Measurements from ENCODE around the gene IDI1.
"Not testable (repeated sequence)": the region's sequence is repeated elsewhere in the genome, so short reads cannot be mapped to it uniquely, and the experiment has no call there.

Gene IDI1

GRCh38 chr10:1033601-1034000 lies 15.3 kb downstream of the IDI1 start:
- DNase-seq = no peak

DNA sequence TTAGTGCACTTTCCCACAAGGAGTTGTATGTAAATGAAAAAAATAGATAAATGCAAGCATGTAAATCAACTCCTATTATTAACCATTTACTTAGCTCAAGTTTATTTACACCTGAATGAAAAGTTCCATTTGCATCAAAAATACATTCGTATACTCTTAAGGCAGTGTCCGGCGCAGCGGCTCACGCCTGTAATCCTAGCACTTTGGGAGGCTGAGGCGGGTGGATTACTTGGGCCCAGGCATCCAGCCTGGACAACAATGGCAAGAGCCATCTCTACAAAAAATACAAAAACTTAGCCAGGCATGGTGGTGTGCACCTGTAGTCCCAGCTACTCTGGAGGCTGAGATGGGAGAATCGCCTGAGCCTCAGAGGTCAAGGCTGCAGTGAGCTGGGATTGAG lies 19.1 kb downstream of the IDI1 start:
- no peak for DNase-seq

DNA sequence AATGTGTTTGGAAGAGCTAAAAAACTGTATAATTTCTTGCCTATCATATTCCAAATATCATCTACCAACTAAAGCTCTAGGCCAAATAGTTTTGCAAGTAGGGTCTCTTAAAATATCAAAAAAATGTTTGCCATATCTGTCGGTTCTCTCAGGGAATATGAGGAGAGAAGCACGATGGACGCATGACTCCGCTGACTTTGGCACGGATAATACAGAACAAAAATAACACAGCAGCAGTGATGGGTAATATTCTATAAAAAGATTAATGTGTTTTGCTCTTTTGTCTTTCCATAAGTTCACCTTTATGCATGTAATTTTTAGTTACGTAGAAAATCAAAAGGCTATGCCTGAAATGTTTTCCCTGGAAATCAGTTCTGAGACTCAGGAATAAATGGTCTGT lies 22.3 kb downstream of the IDI1 start:
- DNase-seq = no peak

DNA sequence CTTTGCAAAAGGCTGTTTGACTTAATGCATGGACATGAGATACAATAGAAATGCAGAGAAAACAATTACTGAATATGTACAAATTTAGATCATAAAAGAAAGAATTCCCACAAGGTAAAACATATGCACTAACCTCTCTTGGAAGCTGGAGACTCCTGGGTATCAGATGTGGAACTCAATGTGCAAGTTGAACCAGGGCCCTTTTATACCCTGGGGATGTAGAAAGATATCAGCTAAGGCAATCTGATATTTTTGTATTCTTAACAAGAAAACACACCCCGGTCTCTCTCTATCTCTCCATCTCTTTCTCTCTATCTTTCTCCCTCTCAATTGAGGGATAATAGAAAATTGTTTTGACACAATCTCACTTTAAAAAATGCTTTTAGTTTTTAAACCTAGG lies 23.2 kb downstream of the IDI1 start, which contains the start of gene IDI2:
IDI2 (minus strand) TSS at position 177 of the 400 bp plus-strand sequence. CDS start 1,136 bp downstream, outside the sequence.
- DNase-seq = no peak

DNA sequence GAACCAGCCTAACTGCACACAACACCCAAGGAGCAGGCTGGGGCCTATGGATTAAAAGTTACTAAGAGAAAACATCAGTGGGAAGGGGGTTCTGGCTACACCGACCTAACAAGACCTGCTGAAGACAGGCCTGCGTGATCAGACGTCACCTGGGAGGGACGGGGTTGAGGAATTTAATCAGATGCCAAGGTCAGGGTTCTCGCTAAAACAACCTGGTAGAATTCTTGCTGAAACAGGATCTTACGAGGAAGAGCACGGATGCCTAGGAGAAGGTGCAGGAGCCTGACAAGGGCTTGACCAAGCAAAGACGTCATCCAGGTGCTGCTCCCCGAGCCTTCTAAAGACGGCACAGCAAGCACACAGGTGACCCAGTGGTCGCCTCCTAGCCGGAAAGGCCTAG lies 24.8 kb downstream of the IDI1 start:
- no peak for DNase-seq

DNA sequence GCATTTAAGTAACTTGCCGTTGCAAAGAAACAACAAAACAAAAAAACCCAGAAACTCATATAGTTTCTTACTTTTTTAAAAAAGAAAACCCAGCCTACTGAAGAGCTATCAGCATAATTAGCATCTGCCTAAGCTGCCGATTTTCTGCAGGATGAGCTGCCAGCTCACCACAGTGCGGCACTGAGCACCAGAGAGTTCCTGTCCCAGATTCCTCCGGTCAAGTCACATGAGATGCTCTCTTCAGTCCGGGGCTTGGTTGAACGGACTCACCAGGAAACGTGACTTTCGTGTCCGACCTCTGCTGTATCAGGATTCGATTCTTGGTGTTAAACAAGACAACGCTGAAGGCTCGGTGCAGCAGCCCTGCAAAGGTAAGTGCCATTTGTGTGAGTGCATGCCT lies 26.5 kb downstream of the IDI1 start:
- no peak for DNase-seq

- DNase-seq = no peak
These were observed 28.0 kb downstream of the IDI1 start for GRCh38 chr10:1020958-1021357.

- no peak for DNase-seq
These were observed 28.5 kb downstream of the IDI1 start for GRCh38 chr10:1020460-1020859.

DNA sequence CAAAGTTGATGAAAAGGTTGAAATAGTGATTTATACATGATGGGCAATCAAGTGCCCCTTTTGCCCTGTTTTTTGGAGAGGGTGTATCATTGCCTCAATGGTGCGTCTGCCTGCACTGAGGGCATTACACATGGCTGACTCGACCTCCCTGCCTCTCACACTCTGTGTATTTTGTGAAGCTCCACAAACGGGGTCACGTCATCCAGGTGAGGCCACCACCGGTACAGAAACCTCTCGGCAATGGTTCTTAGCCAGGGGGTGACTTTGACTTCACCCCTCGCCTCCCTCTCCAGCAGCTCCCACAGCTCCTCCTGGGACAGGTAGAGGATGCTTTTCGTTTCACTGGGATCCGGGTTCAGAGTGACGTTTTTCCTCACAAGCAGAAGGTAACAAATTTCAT lies 29.6 kb downstream of the IDI1 start:
- DNase-seq = no peak

GRCh38 chr10:1015688-1016087 lies 33.2 kb downstream of the IDI1 start:
- no peak for DNase-seq

- DNase-seq = no peak
These were observed 37.2 kb downstream of the IDI1 start for GRCh38 chr10:1011696-1012095.

DNA sequence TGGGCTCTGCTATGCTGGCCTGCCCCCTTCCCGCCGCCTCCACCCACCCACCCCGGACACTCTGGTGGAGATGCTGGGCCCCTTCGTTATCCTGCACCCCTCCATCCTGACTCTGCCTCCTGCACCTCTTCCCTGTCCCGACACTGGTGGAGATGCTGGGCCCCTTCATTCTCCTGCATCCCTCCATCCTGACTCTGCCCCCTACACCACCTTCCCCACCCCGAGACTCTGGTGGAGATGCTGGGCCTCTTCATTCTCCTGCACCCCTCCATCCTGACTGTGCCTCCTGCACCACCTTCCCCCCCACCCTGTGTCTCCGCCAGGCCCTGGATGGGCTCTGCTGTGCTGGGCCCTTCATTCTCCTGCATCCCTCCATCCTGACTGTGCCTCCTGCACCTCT lies 38.2 kb downstream of the IDI1 start:
- no peak for DNase-seq

DNA sequence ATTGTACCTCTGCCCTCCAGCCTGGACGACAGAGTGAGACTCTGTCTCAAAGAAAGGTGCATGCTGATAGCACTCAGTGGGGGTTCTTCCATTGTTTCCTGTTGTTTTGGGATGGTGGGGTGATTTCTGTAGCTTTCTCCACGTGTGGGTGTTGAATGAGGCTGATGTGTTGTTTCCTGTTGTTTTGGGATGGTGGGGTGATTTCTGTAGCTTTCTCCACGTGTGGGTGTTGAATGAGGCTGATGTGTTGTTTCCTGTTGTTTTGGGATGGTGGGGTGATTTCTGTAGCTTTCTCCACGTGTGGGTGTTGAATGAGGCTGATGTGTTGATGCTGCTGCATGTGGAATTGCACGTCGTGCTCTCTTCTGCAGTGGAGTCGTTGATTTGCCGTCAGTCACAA lies 39.0 kb downstream of the IDI1 start:
- DNase-seq = not testable (repeated sequence)

DNA sequence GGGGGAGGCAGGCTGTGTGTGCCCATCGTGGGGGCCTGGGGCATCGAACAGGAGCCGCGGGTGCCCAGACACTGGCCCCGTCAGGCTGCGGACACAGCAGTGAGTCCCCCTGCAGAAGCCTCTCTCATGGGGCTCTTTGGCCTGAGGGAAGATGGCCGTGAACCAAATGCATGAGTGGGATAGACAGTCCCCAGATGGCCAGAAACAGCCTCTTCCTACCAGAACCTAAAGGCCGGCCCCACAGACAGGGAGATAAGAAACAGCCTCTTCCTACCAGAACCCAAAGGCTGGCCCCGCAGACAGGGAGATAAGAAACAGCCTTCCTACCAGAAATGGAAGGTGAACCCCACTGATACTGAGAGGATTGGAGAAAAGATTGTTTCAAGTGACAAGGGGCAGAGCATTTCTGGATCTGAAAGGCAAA lies 39.8 kb downstream of the IDI1 start:
- DNase-seq = no peak

GRCh38 chr10:1007583-1007982 lies 41.3 kb downstream of the IDI1 start:
- no peak for DNase-seq

DNA sequence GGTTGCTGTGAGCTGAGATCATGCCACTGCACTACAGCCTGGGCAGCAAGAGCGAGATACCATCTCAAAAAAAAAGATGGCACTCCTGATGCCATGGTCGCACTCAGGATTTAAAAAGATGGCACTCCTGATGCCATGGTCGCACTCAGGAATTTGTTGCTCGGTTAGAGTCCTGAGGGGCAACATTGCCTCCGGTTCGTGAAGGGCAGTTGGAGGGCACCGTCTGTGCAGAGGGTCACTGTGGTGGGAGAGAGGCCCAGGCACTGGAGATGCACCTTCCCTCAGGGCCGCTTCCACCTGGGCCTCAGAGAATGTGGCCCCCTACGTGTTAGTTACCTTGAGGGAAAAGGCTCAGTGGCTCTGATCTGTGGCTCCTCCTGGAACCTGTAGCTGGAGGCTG lies 42.3 kb downstream of the IDI1 start:
- no peak for DNase-seq

- no peak for DNase-seq
These were observed 44.8 kb downstream of the IDI1 start for GRCh38 chr10:1003884-1004670.

GRCh38 chr10:1002425-1003006 lies 46.4 kb downstream of the IDI1 start:
- DNase-seq = no peak

GRCh38 chr10:997266-998022 lies 51.5 kb downstream of the IDI1 start:
- DNase-seq = no peak

GRCh38 chr10:996031-996430 lies 52.9 kb downstream of the IDI1 start:
- no peak for DNase-seq

GRCh38 chr10:995559-995926 lies 53.4 kb downstream of the IDI1 start:
- DNase-seq = no peak

GRCh38 chr10:994836-995558 lies 53.9 kb downstream of the IDI1 start:
- DNase-seq = no peak

DNA sequence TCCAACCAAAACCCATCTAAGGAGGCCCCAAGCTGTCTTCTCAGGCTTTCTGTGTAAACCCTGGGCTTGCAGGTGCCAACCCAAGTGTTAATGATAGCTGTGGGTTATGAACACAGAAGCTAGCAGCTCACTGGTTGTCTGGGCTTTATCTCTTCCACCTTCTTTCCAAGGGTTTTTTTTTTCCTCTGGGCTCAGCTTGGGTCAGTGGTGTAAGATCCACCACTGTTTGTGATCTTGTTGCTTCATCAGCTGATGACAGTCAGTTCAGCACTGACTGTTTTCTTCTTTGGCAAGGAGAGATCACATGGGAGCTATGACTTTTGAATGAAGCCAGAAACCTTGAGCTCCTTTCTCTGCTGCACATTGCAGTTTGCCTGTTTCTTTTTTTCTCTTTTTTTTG lies 56.0 kb downstream of the IDI1 start:
- DNase-seq = peak; percentile 47 to 71
